ENCODE measurements around the gene IL22. TPM values are rescaled to one million over a fixed set of nuclear protein-coding genes. Genes with fewer than 3 reads are reported as not detected.

Gene IL22
- polyA plus RNA-seq, 4 donors, result not detected

GRCh38 chr12:68264857-68265256 lies 11.5 kb upstream of the IL22 start:
- no peak for DNase-seq (ENCODE audit: low read depth in 4 of 4, low spot score in 3 of 4)

GRCh38 chr12:68264158-68264855 lies 10.9 kb upstream of the IL22 start:
- DNase-seq (ENCODE audit: low read depth in 4 of 4, low spot score in 3 of 4), result no peak

- DNase-seq (ENCODE audit: low read depth in 4 of 4, low spot score in 3 of 4), result no peak
Measured at GRCh38 chr12:68263366-68263765, 10.0 kb upstream of the IL22 start.

- no peak for DNase-seq (ENCODE audit: low read depth in 4 of 4, low spot score in 3 of 4)
Measured at GRCh38 chr12:68261896-68262295, 8.5 kb upstream of the IL22 start.

- DNase-seq (ENCODE audit: low read depth in 4 of 4, low spot score in 3 of 4), result no peak
Measured at GRCh38 chr12:68260153-68260552, 6.7 kb upstream of the IL22 start.

GRCh38 chr12:68259318-68259940 lies 6.0 kb upstream of the IL22 start:
- no peak for DNase-seq (ENCODE audit: low read depth in 4 of 4, low spot score in 3 of 4)

- no peak for DNase-seq (ENCODE audit: low read depth in 4 of 4, low spot score in 3 of 4)
Measured at GRCh38 chr12:68252077-68252476, 1.3 kb downstream of the IL22 start.

GRCh38 chr12:68250454-68250853 lies 3.0 kb downstream of the IL22 start:
- DNase-seq (ENCODE audit: low read depth in 4 of 4, low spot score in 3 of 4), result no peak

- DNase-seq (ENCODE audit: low read depth in 4 of 4, low spot score in 3 of 4), result no peak
Measured at GRCh38 chr12:68247785-68248184, 5.6 kb downstream of the IL22 start.

GRCh38 chr12:68246350-68246749 lies 7.1 kb downstream of the IL22 start:
- DNase-seq (ENCODE audit: low read depth in 4 of 4, low spot score in 3 of 4), result no peak

- DNase-seq (ENCODE audit: low read depth in 4 of 4, low spot score in 3 of 4), result peak in 3 of 4 donors; percentile 29 to 38 (median 35)
Measured at GRCh38 chr12:68245180-68246021, 8.0 kb downstream of the IL22 start.

GRCh38 chr12:68242777-68243176 lies 10.6 kb downstream of the IL22 start:
- DNase-seq (ENCODE audit: low read depth in 4 of 4, low spot score in 3 of 4), result no peak

- no peak for DNase-seq (ENCODE audit: low read depth in 4 of 4, low spot score in 3 of 4)
Measured at GRCh38 chr12:68240975-68241374, 12.4 kb downstream of the IL22 start.

GRCh38 chr12:68240079-68240478 lies 13.3 kb downstream of the IL22 start:
- no peak for DNase-seq (ENCODE audit: low read depth in 4 of 4, low spot score in 3 of 4)

- DNase-seq (ENCODE audit: low read depth in 4 of 4, low spot score in 3 of 4), result no peak
Measured at GRCh38 chr12:68239309-68239982, 14.0 kb downstream of the IL22 start.

GRCh38 chr12:68237619-68238018 lies 15.8 kb downstream of the IL22 start:
- DNase-seq (ENCODE audit: low read depth in 4 of 4, low spot score in 3 of 4), result no peak

- no peak for DNase-seq (ENCODE audit: low read depth in 4 of 4, low spot score in 3 of 4)
Measured at GRCh38 chr12:68237078-68237477, 16.3 kb downstream of the IL22 start.

- DNase-seq (ENCODE audit: low read depth in 4 of 4, low spot score in 3 of 4), result no peak
Measured at GRCh38 chr12:68236421-68237059, 16.9 kb downstream of the IL22 start.

GRCh38 chr12:68235576-68235975 lies 17.8 kb downstream of the IL22 start:
- DNase-seq (ENCODE audit: low read depth in 4 of 4, low spot score in 3 of 4), result no peak

- no peak for DNase-seq (ENCODE audit: low read depth in 4 of 4, low spot score in 3 of 4)
Measured at GRCh38 chr12:68234140-68234539, 19.3 kb downstream of the IL22 start.

GRCh38 chr12:68233498-68233897 lies 19.9 kb downstream of the IL22 start:
- no peak for DNase-seq (ENCODE audit: low read depth in 4 of 4, low spot score in 3 of 4)
